OCI-LY7 (cell line): ENCODE results near the gene ZBTB20. TPM values are rescaled to one million over a fixed set of nuclear protein-coding genes. Genes with fewer than 3 reads are reported as not detected.

Source experiments
- BruUV-seq: library from RNA; stranded (reverse); fragments of 400-500 nt; replicated peaks from 2 replicates; lab custom pipeline; 2021; lab: Mats Ljungman, UMichigan
- CTCF ChIA-PET: fragments of 300-600 bp; sonication (Branson Sonifier 250); formaldehyde crosslinking; loops from one replicate; lab custom pipeline; 2022; ENCODE audit warnings: antibody characterized with exemption; ENCODE audit not compliant: unreplicated experiment; lab: Charles Lee
- POLR2A ChIA-PET: fragments of 300-600 bp; sonication (Branson Sonifier 250); formaldehyde crosslinking; loops from one replicate; lab custom pipeline; 2022; ENCODE audit warnings: antibody characterized with exemption; lab: Charles Lee
- DNase-seq: peaks from one replicate; pipeline ENCODE4 v3.0.0-alpha.2; 2015; ENCODE audit warnings: low spot score
- H2AFZ ChIP-seq: fragments of 200-600 bp; sonication (generic), shearing (Covaris generic); 2 replicates; pipeline ENCODE4 v1.6.1; 2014; ENCODE audit warnings: mild to moderate bottlenecking, antibody characterized with exemption, low read length, moderate library complexity
- H3K27ac ChIP-seq: fragments of 200-600 bp; sonication (generic); 2 replicates; pipeline ENCODE4 v1.5.1; 2014; ENCODE audit warnings: mixed run types, low read depth, mild to moderate bottlenecking, moderate library complexity, low read length, inconsistent platforms; ENCODE audit not compliant: poor library complexity, severe bottlenecking
- H3K36me3 ChIP-seq: fragments of 200-600 bp; sonication (generic); 2 replicates; pipeline ENCODE4 v1.6.1; 2014; ENCODE audit warnings: mild to moderate bottlenecking, antibody characterized with exemption, low read length, moderate library complexity, mixed read lengths; ENCODE audit not compliant: insufficient read depth
- H3K4me1 ChIP-seq: fragments of 200-600 bp; sonication (generic); 2 replicates; pipeline ENCODE4 v1.5.1; 2014; ENCODE audit warnings: mild to moderate bottlenecking, low read length; ENCODE audit not compliant: insufficient read depth, poor library complexity, severe bottlenecking
- H3K4me2 ChIP-seq: fragments of 200-600 bp; sonication (generic); 2 replicates; pipeline ENCODE4 v1.6.1; 2014; ENCODE audit warnings: mild to moderate bottlenecking, low read length
- H3K4me3 ChIP-seq: fragments of 200-600 bp; sonication (generic); 2 replicates; pipeline ENCODE4 v1.5.1; 2014; ENCODE audit warnings: mild to moderate bottlenecking, low read depth, low read length; ENCODE audit not compliant: poor library complexity, severe bottlenecking
- H3K79me2 ChIP-seq: fragments of 200-600 bp; sonication (generic); 2 replicates; pipeline ENCODE4 v1.6.1; 2016; ENCODE audit warnings: low read depth, mild to moderate bottlenecking, low read length, moderate library complexity, mixed read lengths; ENCODE audit not compliant: insufficient read depth
- H3K9me2 ChIP-seq: fragments of 200-600 bp; sonication (generic); 2 replicates; pipeline ENCODE4 v1.6.1; 2016; ENCODE audit warnings: mild to moderate bottlenecking, low read length, mixed read lengths; ENCODE audit not compliant: insufficient read depth
- H3K9me3 ChIP-seq: fragments of 200-600 bp; sonication (generic); 2 replicates; pipeline ENCODE4 v1.6.1; 2014; ENCODE audit warnings: mild to moderate bottlenecking, mixed run types, low read length, mixed read lengths
- H4K20me1 ChIP-seq: fragments of 200-600 bp; sonication (generic); 2 replicates; pipeline ENCODE4 v1.6.1; 2014; ENCODE audit warnings: mild to moderate bottlenecking, antibody characterized with exemption, low read length, moderate library complexity, mixed read lengths; ENCODE audit not compliant: insufficient read depth
- CTCF ChIP-seq: fragments of 200-600 bp; sonication (generic); conservative IDR thresholded peaks from 2 replicates; pipeline ENCODE4 v1.5.1; 2014; ENCODE audit warnings: mild to moderate bottlenecking, antibody characterized with exemption, low read length, moderate library complexity, mixed read lengths
- EZH2phosphoT487 ChIP-seq: fragments of 200-600 bp; sonication (generic); IDR thresholded peaks from 2 replicates; pipeline ENCODE4 v1.6.1; 2018; ENCODE audit warnings: low read depth, borderline replicate concordance, mild to moderate bottlenecking, mixed run types, antibody characterized with exemption, low read length, moderate library complexity, mixed read lengths
- intact Hi-C: fragments of 100-400 bp; cut with micrococcal nuclease; formaldehyde crosslinking; loops from one replicate; pipeline ENCODE4 v1.10.0; 2022; ENCODE audit not compliant: unreplicated experiment
- total RNA-seq, 2 experiments: library from RNA; depleted of rRNA in 1 of 2; stranded (reverse); fragments of >200 nt in 1 of 2; shearing (Covaris generic) in 1 of 2; gene quantifications; 2 replicates each; pipeline ENCODE4 v1.2.3, GENCODE V29; 2014 to 2022

ZBTB20 gene
- total RNA-seq, 2 experiments from 2014 or later = 5.5 to 11.8 TPM

DNA sequence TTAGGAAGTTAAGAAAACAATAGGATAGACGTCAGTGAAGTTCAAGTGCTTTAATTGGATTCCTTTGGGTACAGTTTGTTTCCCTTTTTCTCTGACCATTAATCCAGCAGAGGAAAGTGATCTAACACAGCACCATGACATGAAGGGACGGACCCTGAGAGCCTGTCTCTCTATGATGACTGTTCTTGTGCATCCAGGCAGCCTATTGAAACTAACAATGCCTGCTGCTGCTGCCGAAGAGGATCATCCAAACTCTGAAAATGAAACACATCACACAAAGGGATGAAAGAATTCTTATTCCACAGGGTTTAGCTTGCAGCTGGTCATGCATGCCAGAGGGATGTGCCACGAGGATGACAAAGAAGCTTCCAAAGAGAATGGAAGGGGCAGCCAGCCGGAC, 75.5 kb downstream of the ZBTB20 start:
- H3K4me1 ChIP-seq = no peaks in the 10 kb centered on the region
- no TSS peak for BruUV-seq
- H4K20me1 ChIP-seq = no peaks in the 10 kb centered on the region
- ChIA-PET CTCF (no interaction called here), POLR2A (no interaction called here)
- H3K9me2 ChIP-seq = no peaks in the 10 kb centered on the region
- no peak overlapping the region for H3K27ac ChIP-seq
- no peaks in the 10 kb centered on the region for H3K36me3 ChIP-seq
- intact Hi-C loops = no loop called here
- no peak overlapping the region for H3K4me3 ChIP-seq
- no peak overlapping the region for H2AFZ ChIP-seq
- no peak for DNase-seq
- no peaks in the 10 kb centered on the region for H3K9me3 ChIP-seq
- TF ChIP-seq EZH2phosphoT487 (no peak), CTCF (no peak)
- H3K79me2 ChIP-seq = no peaks in the 10 kb centered on the region
- no peak overlapping the region for H3K4me2 ChIP-seq

GRCh38 chr3:115071166-115071565, 75.9 kb downstream of the ZBTB20 start:
- no TSS peak for BruUV-seq

More at GRCh38 chr3:115071166-115071565, 75.9 kb downstream of the ZBTB20 start:
- no peaks in the 10 kb centered on the region for H3K36me3 ChIP-seq
- no peak overlapping the region for H2AFZ ChIP-seq
- H3K79me2 ChIP-seq = no peaks in the 10 kb centered on the region
- no peak for DNase-seq
- POLR2A ChIA-PET = no interaction called here
- no peak for TF ChIP-seq CTCF
- no peak for TF ChIP-seq EZH2phosphoT487
- no peak overlapping the region for H3K4me3 ChIP-seq
- no peaks in the 10 kb centered on the region for H3K9me3 ChIP-seq
- intact Hi-C loops = no loop called here
- H3K27ac ChIP-seq = no peak overlapping the region
- H4K20me1 ChIP-seq = no peaks in the 10 kb centered on the region
- no peaks in the 10 kb centered on the region for H3K9me2 ChIP-seq
- H3K4me1 ChIP-seq = no peaks in the 10 kb centered on the region
- H3K4me2 ChIP-seq = no peak overlapping the region
- CTCF ChIA-PET = no interaction called here
